H1 (cell line): Measurements from ENCODE around the gene CACNA1C. TPM values are rescaled to one million over a fixed set of nuclear protein-coding genes. Genes with fewer than 3 reads are reported as not detected.

Source experiments
- CTCF ChIA-PET: fragments of 300-600 bp; sonication (Branson Sonifier 250); formaldehyde crosslinking; loops from one replicate; lab custom pipeline; 2021; ENCODE audit not compliant: partially characterized antibody; lab: Charles Lee
- POLR2A ChIA-PET: fragments of 300-600 bp; sonication (Branson Sonifier 250); formaldehyde crosslinking; loops from one replicate; lab custom pipeline; 2021; ENCODE audit warnings: inconsistent platforms; ENCODE audit not compliant: partially characterized antibody; lab: Charles Lee
- DNase-seq, 2 experiments: peaks; one replicate each; pipeline versions ENCODE4 v3.0.0 to v3.0.0-alpha.2; 2010 to 2022; ENCODE audit warnings: low spot score in 2 of 2, low read depth in 1 of 2, mixed read lengths in 1 of 2
- FAIRE-seq: peaks from 2 replicates; lab custom pipeline; 2011; peaks lifted over from hg19 to GRCh38; lab: Jason Lieb, UNC
- H2AFZ ChIP-seq: 2 replicates; pipeline ENCODE4 v1.8.1; 2012; ENCODE audit warnings: low read length, inconsistent platforms
- H2AK5ac ChIP-seq: 2 replicates; pipeline ENCODE4 v1.6.1; 2013; ENCODE audit warnings: low read depth, low read length
- H2BK120ac ChIP-seq: replicated peaks from 2 replicates; pipeline ENCODE3; 2013; ENCODE audit warnings: low read depth, low read length, inconsistent platforms
- H2BK12ac ChIP-seq: 2 replicates; pipeline ENCODE4 v1.6.1; 2013; ENCODE audit warnings: low read depth, low read length
- H2BK15ac ChIP-seq: 2 replicates; pipeline ENCODE4 v1.6.1; 2013; ENCODE audit warnings: low read length
- H2BK20ac ChIP-seq: 2 replicates; pipeline ENCODE4 v1.6.1; 2013; ENCODE audit warnings: low read length
- H2BK5ac ChIP-seq: 2 replicates; pipeline ENCODE4 v1.6.1; 2013; ENCODE audit warnings: low read depth, low read length
- H3K14ac ChIP-seq: 2 replicates; pipeline ENCODE4 v1.6.1; 2013; ENCODE audit warnings: inconsistent platforms; ENCODE audit not compliant: insufficient read length
- H3K18ac ChIP-seq: 2 replicates; pipeline ENCODE4 v1.6.1; 2013; ENCODE audit warnings: low read length; ENCODE audit errors: extremely low read depth
- H3K23ac ChIP-seq: 2 replicates; pipeline ENCODE4 v1.6.1; 2013; ENCODE audit warnings: inconsistent platforms; ENCODE audit not compliant: insufficient read length
- H3K23me2 ChIP-seq: 2 replicates; pipeline ENCODE4 v1.6.1; 2013; ENCODE audit warnings: low read depth, low read length
- H3K27ac ChIP-seq: 2 replicates; pipeline ENCODE4 v1.6.1; 2011; ENCODE audit warnings: low read depth, low read length, inconsistent platforms
- H3K27me3 ChIP-seq, 4 experiments: replicated peaks in 1 of 4; 1 replicate in 1 of 4; 2 replicates in 3 of 4; pipeline versions ENCODE4 v1.6.1 to v1.8.1; 2011 to 2013; ENCODE audit warnings: low read length in 3 of 4, mild to moderate bottlenecking in 3 of 4, inconsistent platforms in 2 of 4, mixed read lengths in 2 of 4, moderate library complexity in 1 of 4; ENCODE audit not compliant: control insufficient read depth in 3 of 4, insufficient read depth in 3 of 4; ENCODE audit errors: extremely low read depth in 1 of 4
- H3K36me3 ChIP-seq, 4 experiments: 2 replicates each; pipeline versions ENCODE4 v1.6.1 to v1.8.1; 2011 to 2013; ENCODE audit warnings: mild to moderate bottlenecking in 4 of 4, low read length in 3 of 4, moderate library complexity in 2 of 4, control low read depth in 1 of 4, inconsistent platforms in 1 of 4; ENCODE audit not compliant: insufficient read depth in 4 of 4, control insufficient read depth in 2 of 4
- H3K4ac ChIP-seq: replicated peaks from 2 replicates; pipeline ENCODE3; 2013; ENCODE audit warnings: low read length, low read depth, mixed read lengths, inconsistent platforms; ENCODE audit not compliant: insufficient read length
- H3K4me1 ChIP-seq, 4 experiments: replicated peaks in 1 of 4; 1 replicate in 1 of 4; 2 replicates in 3 of 4; pipeline versions ENCODE4 v1.6.1 to v1.8.1; 2011 to 2013; ENCODE audit warnings: low read length in 3 of 4, inconsistent platforms in 2 of 4, mixed read lengths in 1 of 4; ENCODE audit not compliant: insufficient read depth in 4 of 4, control insufficient read depth in 3 of 4
- H3K4me2 ChIP-seq, 2 experiments: 2 replicates each; pipeline versions ENCODE4 v1.6.1 to v1.8.1; 2011 to 2013; ENCODE audit warnings: low read depth in 2 of 2, low read length in 2 of 2, control low read depth in 1 of 2, inconsistent platforms in 1 of 2, mild to moderate bottlenecking in 1 of 2; ENCODE audit not compliant: insufficient read depth in 1 of 2
- H3K4me3 ChIP-seq, 4 experiments: fragments of 200-600, 300-600 bp in 1 of 4; sonication (generic), shearing (Covaris generic), sonication (Bioruptor Twin) in 1 of 4; 2 replicates each; pipeline versions ENCODE4 v1.5.1 to v1.8.1; 2011 to 2016; ENCODE audit warnings: low read length in 4 of 4, low read depth in 3 of 4, control low read depth in 2 of 4, inconsistent platforms in 2 of 4, mild to moderate bottlenecking in 2 of 4, mixed read lengths in 1 of 4, moderate library complexity in 1 of 4; ENCODE audit not compliant: insufficient read depth in 2 of 4; ENCODE audit errors: extremely low read depth in 1 of 4
- H3K56ac ChIP-seq: replicated peaks from 2 replicates; pipeline ENCODE3; 2013; ENCODE audit warnings: low read depth, mild to moderate bottlenecking, mixed read lengths, low read length, inconsistent platforms; ENCODE audit not compliant: insufficient read length
- H3K79me1 ChIP-seq: 2 replicates; pipeline ENCODE4 v1.6.1; 2013; ENCODE audit warnings: low read depth, low read length, control low read depth
- H3K79me2 ChIP-seq, 2 experiments: 2 replicates each; pipeline versions ENCODE4 v1.6.1 to v1.8.1; 2012 to 2013; ENCODE audit warnings: low read length in 2 of 2, mild to moderate bottlenecking in 2 of 2, inconsistent platforms in 1 of 2; ENCODE audit not compliant: insufficient read depth in 2 of 2, control insufficient read depth in 1 of 2
- H3K9ac ChIP-seq, 4 experiments: replicated peaks in 1 of 4; 1 replicate in 1 of 4; 2 replicates in 3 of 4; pipeline versions ENCODE4 v1.6.1 to v1.8.1; 2011 to 2013; ENCODE audit warnings: low read depth in 3 of 4, low read length in 3 of 4, control low read depth in 2 of 4, mild to moderate bottlenecking in 2 of 4, moderate library complexity in 2 of 4, inconsistent platforms in 1 of 4; ENCODE audit errors: extremely low read depth in 1 of 4
- H3K9me3 ChIP-seq, 2 experiments: 2 replicates each; pipeline versions ENCODE4 v1.6.1 to v1.8.1; 2012 to 2013; ENCODE audit warnings: mild to moderate bottlenecking in 2 of 2, moderate library complexity in 2 of 2, control low read depth in 1 of 2, inconsistent platforms in 1 of 2, low read depth in 1 of 2, low read length in 1 of 2, mixed read lengths in 1 of 2; ENCODE audit not compliant: insufficient read depth in 2 of 2
- H4K20me1 ChIP-seq, 2 experiments: replicated peaks in 1 of 2; 2 replicates each; pipeline versions ENCODE3 to v1.8.1; 2011 to 2013; ENCODE audit warnings: inconsistent platforms in 2 of 2, low read length in 2 of 2, mild to moderate bottlenecking in 1 of 2; ENCODE audit not compliant: insufficient read depth in 2 of 2, control insufficient read depth in 1 of 2
- H4K5ac ChIP-seq: 2 replicates; pipeline ENCODE4 v1.6.1; 2013; ENCODE audit warnings: low read length, low read depth, mixed read lengths, inconsistent platforms; ENCODE audit not compliant: insufficient read length
- H4K8ac ChIP-seq: 2 replicates; pipeline ENCODE4 v1.8.0; 2013; ENCODE audit warnings: mild to moderate bottlenecking, moderate library complexity, low read length, inconsistent platforms; ENCODE audit not compliant: insufficient read depth; ENCODE audit errors: extremely low read depth
- H4K91ac ChIP-seq: replicated peaks from 2 replicates; pipeline ENCODE3; 2013; ENCODE audit warnings: low read length, mixed read lengths, inconsistent platforms; ENCODE audit not compliant: insufficient read length
- BRCA1 ChIP-seq: IDR thresholded peaks from 2 replicates; pipeline ENCODE4 v1.6.1; 2012; ENCODE audit warnings: low read depth, low read length, improper control_type of control experiment
- CHD2 ChIP-seq: IDR thresholded peaks from 2 replicates; pipeline ENCODE4 v1.6.1; 2012; ENCODE audit warnings: low read length, improper control_type of control experiment
- HDAC2 ChIP-seq, 2 experiments: fragments of 300-600 bp in 1 of 2; sonication (generic) in 1 of 2; IDR thresholded peaks; 2 replicates each; pipeline ENCODE4 v1.6.1; 2011 to 2012; ENCODE audit warnings: low read depth in 2 of 2, low read length in 2 of 2, mild to moderate bottlenecking in 2 of 2, moderate library complexity in 2 of 2, borderline replicate concordance in 1 of 2, inconsistent platforms in 1 of 2
- JUND ChIP-seq: IDR thresholded peaks from 2 replicates; pipeline ENCODE4 v1.6.1; 2011; ENCODE audit warnings: mild to moderate bottlenecking, improper control_type of control experiment, low read length
- KDM4A ChIP-seq: IDR thresholded peaks from one replicate; pipeline ENCODE4 v1.7.1; 2012; ENCODE audit warnings: low read depth, mild to moderate bottlenecking, moderate library complexity, low read length, inconsistent platforms; ENCODE audit not compliant: severe bottlenecking
- NANOG ChIP-seq: IDR thresholded peaks from 2 replicates; pipeline ENCODE4 v1.6.1; 2011; ENCODE audit warnings: low read length, low read depth, mild to moderate bottlenecking, inconsistent platforms; ENCODE audit not compliant: insufficient read depth, poor library complexity, severe bottlenecking
- POLR2AphosphoS5 ChIP-seq: IDR thresholded peaks from 2 replicates; pipeline ENCODE4 v1.6.1; 2011; ENCODE audit warnings: low read depth, low read length
- RNF2 ChIP-seq: fragments of 200-900, 300-1000 bp; sonication (generic); IDR thresholded peaks from 2 replicates; pipeline ENCODE4 v1.7.1; 2016; ENCODE audit warnings: borderline replicate concordance, low read depth, mild to moderate bottlenecking, antibody characterized with exemption, low read length; ENCODE audit not compliant: poor library complexity, severe bottlenecking; ENCODE audit errors: missing control alignments
- SUZ12 ChIP-seq: fragments of 200-600 bp; sonication (generic); IDR thresholded peaks from 2 replicates; pipeline ENCODE4 v1.6.1; 2012; ENCODE audit warnings: mild to moderate bottlenecking, inconsistent platforms, low read length, moderate library complexity, mixed read lengths
- TAF1 ChIP-seq: IDR thresholded peaks from 2 replicates; pipeline ENCODE4 v1.6.1; 2011; ENCODE audit warnings: mild to moderate bottlenecking, low read depth, low read length
- WGBS, 2 experiments: shearing (Covaris generic) in 1 of 2; methylation state at CpG; one replicate each; pipeline versions ENCODE4 v1.1.6 to v1.1.7; 2013 to 2015; ENCODE audit warnings: low lambda C conversion rate in 2 of 2, mixed read lengths in 2 of 2, inconsistent platforms in 1 of 2, low coverage in 1 of 2, missing lambda C conversion rate in 1 of 2; ENCODE audit not compliant: insufficient replicate concordance in 2 of 2, insufficient coverage in 1 of 2, insufficient read length in 1 of 2; ENCODE audit errors: extremely low coverage in 1 of 2, missing lambda C conversion rate in 1 of 2; 5-methylcytosine and 5-hydroxymethylcytosine counted together
- polyA plus RNA-seq, 7 experiments: library from polyadenylated mRNA; depleted of rRNA in 3 of 7; stranded (reverse) in 5 of 7; unstranded in 2 of 7; fragments of >200 nt in 5 of 7; fragments of 200-250 nt in 2 of 7; gene quantifications; 1 replicate in 5 of 7; 2 replicates in 1 of 7; 4 replicates in 1 of 7; pipeline versions ENCODE4 v1.2.1 to v1.2.3, GENCODE V29; 2011 to 2013; ENCODE audit warnings: missing spikeins in 2 of 7, mixed read lengths in 2 of 7
- total RNA-seq: library from RNA; stranded (reverse); fragmentation: NEBNext Ultra II Directional; extraction: Animal tissue kit (Norgen Biotek cat#: 25700); gene quantifications from 2 replicates; pipeline ENCODE4 v1.2.1, GENCODE V29; 2021
- TF ChIP-seq, protein P1 (sequence below): IDR thresholded peaks from 2 replicates; pipeline ENCODE4 v1.6.1; 2011; ENCODE audit warnings: low read depth, mild to moderate bottlenecking, low read length; ENCODE audit not compliant: insufficient read depth

CACNA1C gene
- total and polyA plus RNA-seq, 2 of the 8 experiments (the other 6 are each of a cell fraction or from before 2014, with no cell fraction given), result 1.3 TPM

GRCh38 chr12:2142068-2142467, 89.3 kb downstream of the CACNA1C start:
- H2BK15ac ChIP-seq, result no peak overlapping the region
- no peak overlapping the region for H2BK20ac ChIP-seq
- H2AFZ ChIP-seq, result no peak overlapping the region
- H3K4me3 ChIP-seq, result no peak overlapping the region
- H3K27ac ChIP-seq, result no peak overlapping the region
- no peaks in the 10 kb centered on the region for H3K9me3 ChIP-seq
- H3K79me2 ChIP-seq, result no peaks in the 10 kb centered on the region
- no peaks in the 10 kb centered on the region for H3K79me1 ChIP-seq
- FAIRE-seq (no peak), DNase-seq (no peak)
- no peaks in the 10 kb centered on the region for H3K27me3 ChIP-seq
- CTCF ChIA-PET, result interaction anchor here (0.7 to 3.2 kb wide), 2 partner anchors 140 to 141 kb away, joined by 3 to 7 read pairs; no protein-coding TSS in a partner anchor
- H4K8ac ChIP-seq, result no peak overlapping the region
- H3K56ac ChIP-seq, result no peak overlapping the region
- POLR2A ChIA-PET, result interaction anchor here (0.7 to 1.1 kb wide), 2 partner anchors 14 to 524 kb away, joined by 3 read pairs; no protein-coding TSS in a partner anchor
- 90% methylated on average over 10 of the region's 10 CpGs; no CpG with 5 or more reads in 1 of the 2 experiments for WGBS, 2 experiments
- H3K9ac ChIP-seq, result no peak overlapping the region
- no peaks in the 10 kb centered on the region for H4K20me1 ChIP-seq
- H3K23me2 ChIP-seq, result no peaks in the 10 kb centered on the region
- H2BK5ac ChIP-seq, result no peak overlapping the region
- H3K4ac ChIP-seq, result no peak overlapping the region
- no peak overlapping the region for H2BK120ac ChIP-seq
- peak overlapping the region; percentile 32; the same call in 1 of the 2 replicates for H2BK12ac ChIP-seq
- no peaks in the 10 kb centered on the region for H3K36me3 ChIP-seq
- no peak overlapping the region for H3K4me2 ChIP-seq
- no peak overlapping the region for H3K18ac ChIP-seq
- H3K14ac ChIP-seq, result no peak overlapping the region
- no peak overlapping the region for H4K91ac ChIP-seq
- H3K4me1 ChIP-seq, result peaks cover 0 to 4% (median 0%) of the 10 kb centered on the region in 4 experiments; a peak in 1 of 7 replicates
- H4K5ac ChIP-seq, result no peak overlapping the region
- no peak overlapping the region for H3K23ac ChIP-seq
- H2AK5ac ChIP-seq, result no peak overlapping the region
- no peak for TF ChIP-seq SUZ12
- no peak for TF ChIP-seq POLR2AphosphoS5
- no peak for TF ChIP-seq TAF1
- TF ChIP-seq HDAC2 (IDR thresholded peaks at IDR 0.05; ENCODE audit: borderline replicate concordance in 1 of 2, low read depth in 2 of 2, low read length in 2 of 2), result no peak
- TF ChIP-seq KDM4A, result no peak
- no peak for TF ChIP-seq JUND
- TF ChIP-seq NANOG, result no peak
- TF ChIP-seq BRCA1, result no peak
- no peak for TF ChIP-seq CHD2
- TF ChIP-seq, protein P1, sequence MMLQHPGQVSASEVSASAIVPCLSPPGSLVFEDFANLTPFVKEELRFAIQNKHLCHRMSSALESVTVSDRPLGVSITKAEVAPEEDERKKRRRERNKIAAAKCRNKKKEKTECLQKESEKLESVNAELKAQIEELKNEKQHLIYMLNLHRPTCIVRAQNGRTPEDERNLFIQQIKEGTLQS, result no peak
- TF ChIP-seq RNF2, result no peak
